Measurements from ENCODE around the gene SYPL2.

- TF ChIP-seq CTCF (conservative IDR thresholded peaks at IDR 0.05; ENCODE audit: low read depth, low read length), result no peak
- no peak for TF ChIP-seq EZH2 (IDR thresholded peaks at IDR 0.05; ENCODE audit: low read length, unreplicated experiment)
- TF ChIP-seq EZH2phosphoT487 (IDR thresholded peaks at IDR 0.05; ENCODE audit: borderline replicate concordance, low read length), result no peak
These were observed 60.9 kb downstream of the SYPL2 start for GRCh38 chr1:109527098-109527811.

All from PC-3 (cell line).